GM20000 (cell line): ENCODE data around the gene RTN4R.
A peak's percentile ranks its signal among the peaks of the same experiment; 100 is the strongest.

Source experiments
- DNase-seq: peaks from one replicate; pipeline ENCODE4 v3.0.0; 2012; ENCODE audit warnings: low spot score
- CTCF ChIP-seq: IDR thresholded peaks from 2 replicates; pipeline ENCODE4 v1.5.1; 2012; ENCODE audit warnings: mild to moderate bottlenecking, control low read depth; ENCODE audit errors: extremely low read depth, missing control alignments

RTN4R gene

GRCh38 chr22:20238536-20238900 is 29.6 kb downstream of the RTN4R start:
- TF ChIP-seq CTCF = peak; percentile 78
- peak; percentile 96 for DNase-seq

- peak; percentile 70 for DNase-seq
- TF ChIP-seq CTCF = no peak
Observed at GRCh38 chr22:20237480-20238440, 30.4 kb downstream of the RTN4R start.

GRCh38 chr22:20236052-20236717 is 31.9 kb downstream of the RTN4R start:
- no peak for TF ChIP-seq CTCF
- no peak for DNase-seq

GRCh38 chr22:20235389-20235991 is 32.6 kb downstream of the RTN4R start:
- no peak for TF ChIP-seq CTCF
- DNase-seq = peak; percentile 10

GRCh38 chr22:20234760-20235388 is 33.2 kb downstream of the RTN4R start:
- no peak for TF ChIP-seq CTCF

GRCh38 chr22:20234314-20234682 is 33.8 kb downstream of the RTN4R start:
- no peak for DNase-seq
- TF ChIP-seq CTCF = no peak

More at GRCh38 chr22:20234760-20235388, 33.2 kb downstream of the RTN4R start:
- DNase-seq = no peak
